HL-60/S4 treated with retinoic acid at 250 ng/mL for 4 days and 3 days (cell line): Measurements from ENCODE around the gene AFF3.
"Not testable (repeated sequence)": the region's sequence is repeated elsewhere in the genome, so short reads cannot be mapped to it uniquely, and the experiment has no call there.

Experiments
- in situ Hi-C: fragments of 300-500 bp; cut with MboI; formaldehyde crosslinking; loops from 2 replicates; pipeline ENCODE4 v1.7.0; 2022; ENCODE audit warnings: low sequenced_read_pairs

Gene AFF3

DNA sequence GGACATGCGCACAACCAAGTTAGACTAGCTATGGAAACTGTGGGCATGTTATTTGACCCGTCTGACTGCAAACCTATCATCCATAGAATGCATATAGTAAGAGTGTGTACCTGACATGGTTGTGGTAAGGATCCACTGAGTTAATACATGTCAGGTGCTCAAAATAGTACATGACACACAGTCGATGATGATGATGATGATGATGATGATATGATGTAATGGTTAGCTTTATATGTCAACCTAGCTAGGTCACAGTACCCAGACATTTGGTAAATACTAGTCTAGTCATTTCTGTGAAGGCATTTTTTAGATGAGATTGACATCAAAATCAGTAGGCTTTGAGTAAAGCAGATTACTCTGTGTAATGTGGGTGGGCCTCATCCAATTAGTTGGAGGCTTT, 204.1 kb downstream of the AFF3 start:
- in situ Hi-C loops = no loop called here

DNA sequence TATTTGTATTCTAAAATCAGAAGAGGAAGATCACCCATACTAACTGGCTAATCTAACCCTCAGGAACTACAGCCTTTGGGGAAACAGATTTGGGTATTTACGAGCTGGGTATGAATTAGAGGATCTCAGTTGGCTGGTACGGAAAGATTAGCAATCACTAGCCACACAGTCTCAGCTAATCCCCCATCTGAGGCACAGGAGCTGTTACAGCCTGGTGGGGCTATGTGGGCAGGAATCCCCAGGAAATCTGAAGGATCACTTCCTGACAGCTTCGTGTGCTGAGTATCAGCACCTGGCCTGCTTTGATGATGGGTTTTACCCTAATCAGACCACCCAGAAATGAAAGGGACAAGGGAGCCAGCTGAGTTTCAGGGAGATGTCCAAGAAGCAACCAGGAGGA, 206.3 kb downstream of the AFF3 start:
- in situ Hi-C loops = no loop called here

DNA sequence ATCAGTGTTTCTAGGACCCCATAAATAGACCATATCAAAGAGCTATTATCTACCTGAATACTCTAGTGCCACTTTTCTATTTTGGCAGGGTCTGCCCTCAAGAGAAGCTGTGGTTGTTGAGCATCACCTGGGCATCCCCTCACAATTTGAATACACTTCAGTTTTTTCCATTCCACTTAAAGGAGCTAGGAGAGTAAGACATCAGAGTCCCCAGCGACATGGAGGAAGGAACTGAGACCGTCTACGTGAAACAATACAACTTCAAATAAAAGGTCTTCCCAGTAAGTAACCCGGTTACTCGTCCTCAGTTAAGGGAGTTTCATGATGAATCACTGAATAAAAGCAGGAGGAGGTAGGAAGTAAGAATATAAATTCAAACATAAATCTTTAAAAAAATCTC, 206.7 kb downstream of the AFF3 start:
- in situ Hi-C loops = no loop called here

- in situ Hi-C loops = no loop called here
Measured at GRCh38 chr2:99933894-99934650, 208.3 kb downstream of the AFF3 start.

- in situ Hi-C loops = not testable (repeated sequence)
Measured at GRCh38 chr2:99933491-99933890, 208.9 kb downstream of the AFF3 start.

GRCh38 chr2:99928470-99929053, 213.8 kb downstream of the AFF3 start:
- in situ Hi-C loops = no loop called here

- in situ Hi-C loops = not testable (repeated sequence)
Measured at GRCh38 chr2:99927690-99928207, 214.6 kb downstream of the AFF3 start.

GRCh38 chr2:99926986-99927385, 215.4 kb downstream of the AFF3 start:
- in situ Hi-C loops = no loop called here

DNA sequence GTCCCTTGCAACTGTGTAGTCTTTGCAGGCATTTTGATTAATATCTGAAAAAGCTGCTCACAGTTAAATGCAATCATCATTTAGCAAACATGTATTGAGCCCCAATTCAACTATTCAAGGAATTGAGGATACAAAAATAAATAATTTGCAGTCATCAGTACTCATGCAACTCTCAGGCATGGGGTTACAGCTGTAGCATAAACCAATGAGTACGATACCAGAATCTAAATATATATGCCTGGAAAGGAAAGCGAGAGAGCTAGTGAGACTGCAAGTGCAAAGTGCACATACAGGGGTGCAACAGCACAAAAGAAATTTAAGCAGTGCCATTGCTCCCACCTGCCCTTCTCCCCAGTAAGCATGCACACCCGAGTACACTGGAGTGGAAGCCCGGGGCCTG, 216.4 kb downstream of the AFF3 start:
- in situ Hi-C loops = no loop called here

DNA sequence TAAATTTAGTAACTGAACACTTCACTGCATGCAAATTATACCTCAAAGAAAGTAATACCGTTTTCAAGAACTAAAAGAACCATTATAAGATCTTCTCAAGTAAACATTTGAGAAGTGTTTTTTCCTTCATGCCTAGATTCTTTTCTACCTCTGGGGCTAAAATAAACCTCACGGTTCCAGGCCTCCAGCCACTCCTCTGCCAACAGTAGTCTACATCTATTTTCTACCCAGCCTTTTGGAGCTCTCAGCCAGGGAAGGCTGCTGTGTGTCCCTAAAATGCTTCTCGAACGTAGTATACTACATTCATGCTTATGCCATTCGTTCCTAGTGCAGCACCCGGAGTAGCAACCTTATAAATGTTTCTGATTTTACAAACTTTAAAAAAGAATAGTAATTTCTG, 219.7 kb downstream of the AFF3 start:
- in situ Hi-C loops = no loop called here

DNA sequence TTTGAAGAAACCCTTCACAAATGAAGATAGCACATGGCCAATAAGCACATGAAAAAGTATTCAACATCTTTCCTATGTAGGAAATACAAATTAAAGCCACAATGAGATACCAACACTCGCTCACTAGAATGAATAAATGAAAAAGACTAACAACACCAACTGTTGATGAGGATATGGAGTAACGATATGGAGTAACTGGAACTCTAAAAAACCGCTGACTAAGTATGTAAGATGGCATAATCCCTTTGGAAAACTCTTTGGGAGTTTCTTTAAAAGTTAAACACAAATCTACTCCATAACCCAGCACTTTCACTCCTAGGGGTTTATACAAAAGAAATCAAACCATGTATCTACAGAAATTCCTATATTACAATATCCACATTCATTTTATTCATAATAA, 220.5 kb downstream of the AFF3 start:
- in situ Hi-C loops = no loop called here

GRCh38 chr2:99918389-99918788, 224.0 kb downstream of the AFF3 start:
- in situ Hi-C loops = no loop called here

- in situ Hi-C loops = no loop called here
Measured at GRCh38 chr2:99915108-99915675, 227.2 kb downstream of the AFF3 start.

DNA sequence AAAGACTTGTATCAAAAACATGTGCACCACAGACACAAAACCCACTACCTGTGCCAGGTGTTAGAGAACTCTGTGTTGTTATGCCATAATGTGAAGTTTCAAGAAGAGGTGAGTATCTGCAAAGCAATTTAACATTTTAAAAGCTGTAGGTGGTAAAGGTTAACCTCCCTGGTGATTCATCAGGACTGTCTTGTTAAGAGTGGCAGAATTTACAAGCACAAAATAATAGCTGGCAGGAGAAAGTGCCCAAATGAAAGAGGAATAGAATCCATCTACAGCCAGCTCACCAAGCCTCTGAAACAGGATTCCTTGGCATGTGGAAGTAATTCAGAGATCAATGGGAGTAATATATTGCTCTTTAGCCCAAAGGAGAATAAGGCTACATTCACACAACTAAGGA, 230.7 kb downstream of the AFF3 start:
- in situ Hi-C loops = no loop called here

DNA sequence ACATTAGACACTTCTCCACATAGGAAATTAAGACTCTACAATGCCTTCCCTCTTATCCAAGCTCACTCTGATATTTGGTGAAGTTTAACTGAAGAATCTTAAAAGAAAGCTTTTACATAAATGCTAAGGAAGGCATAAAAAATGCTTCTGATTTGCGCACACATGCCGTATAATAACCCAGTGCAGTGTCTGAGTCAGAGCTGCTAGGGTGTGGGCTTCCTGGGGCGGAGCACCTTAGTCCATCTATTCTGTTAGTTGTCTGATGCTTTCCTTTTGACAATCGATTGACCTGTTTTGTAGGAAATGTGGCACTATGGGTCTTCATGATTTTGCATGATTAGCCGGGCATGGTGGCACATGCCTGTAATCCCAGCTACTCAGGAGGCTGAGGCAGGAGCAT, 231.5 kb downstream of the AFF3 start:
- in situ Hi-C loops = no loop called here

- in situ Hi-C loops = no loop called here
Measured at GRCh38 chr2:99905636-99906035, 236.8 kb downstream of the AFF3 start.

- in situ Hi-C loops = no loop called here
Measured at GRCh38 chr2:99905025-99905424, 237.4 kb downstream of the AFF3 start.

DNA sequence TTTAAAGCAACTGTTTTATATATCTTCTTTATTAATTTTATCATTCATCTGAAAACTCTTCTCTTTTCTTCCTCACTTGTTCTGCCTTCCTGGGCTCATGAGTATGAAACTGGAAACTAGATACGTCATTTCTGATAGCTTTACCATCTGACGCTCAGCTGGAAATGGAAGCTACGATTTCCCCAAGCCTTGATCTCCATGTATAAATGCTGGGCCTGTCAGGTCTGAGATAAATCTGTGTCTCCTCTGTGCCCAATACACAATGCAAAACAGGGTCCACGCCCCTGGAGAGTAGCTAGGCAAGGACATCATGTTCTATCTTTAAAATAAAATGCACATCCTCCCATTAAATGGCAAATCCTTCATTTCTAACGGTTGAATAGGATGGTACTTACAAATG, 238.4 kb downstream of the AFF3 start:
- in situ Hi-C loops = no loop called here

DNA sequence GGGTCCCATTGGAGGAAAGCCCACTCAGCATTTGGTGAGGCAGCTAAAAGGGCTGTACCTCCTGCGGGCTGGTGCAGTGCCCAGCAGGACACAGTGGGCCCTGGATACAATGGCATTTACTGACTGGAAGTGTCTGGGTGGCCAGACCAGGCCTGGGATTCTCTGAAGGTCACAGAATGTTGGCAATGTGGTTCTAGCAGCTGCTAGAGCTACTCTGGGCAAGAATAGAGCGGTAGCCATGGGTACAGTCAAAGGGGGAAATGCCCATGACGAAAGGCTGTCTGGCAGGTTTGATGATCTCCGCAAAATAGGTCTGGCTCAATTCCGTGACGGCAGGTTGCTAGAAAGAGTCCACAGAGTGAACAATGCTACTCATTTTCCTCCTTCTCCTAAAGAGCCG, 241.8 kb downstream of the AFF3 start:
- in situ Hi-C loops = no loop called here

DNA sequence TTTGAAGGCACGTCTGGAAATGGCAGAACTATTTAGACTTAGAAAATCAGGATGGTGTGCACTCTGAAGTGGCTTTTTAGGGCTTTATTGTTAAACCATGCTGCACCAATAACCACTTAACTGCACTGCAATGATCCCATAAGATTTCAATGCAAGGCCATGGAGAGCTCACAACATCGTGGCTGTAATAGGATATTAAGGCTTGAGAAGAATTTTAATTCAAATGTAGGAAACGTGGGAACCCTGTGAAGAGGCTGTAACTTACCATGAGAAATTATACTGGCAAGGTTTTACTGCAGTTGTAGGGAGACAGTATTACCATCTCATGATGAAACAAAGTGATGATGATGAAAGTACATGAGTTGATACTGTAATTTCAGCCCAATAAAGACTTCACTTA, 242.5 kb downstream of the AFF3 start:
- in situ Hi-C loops = no loop called here

DNA sequence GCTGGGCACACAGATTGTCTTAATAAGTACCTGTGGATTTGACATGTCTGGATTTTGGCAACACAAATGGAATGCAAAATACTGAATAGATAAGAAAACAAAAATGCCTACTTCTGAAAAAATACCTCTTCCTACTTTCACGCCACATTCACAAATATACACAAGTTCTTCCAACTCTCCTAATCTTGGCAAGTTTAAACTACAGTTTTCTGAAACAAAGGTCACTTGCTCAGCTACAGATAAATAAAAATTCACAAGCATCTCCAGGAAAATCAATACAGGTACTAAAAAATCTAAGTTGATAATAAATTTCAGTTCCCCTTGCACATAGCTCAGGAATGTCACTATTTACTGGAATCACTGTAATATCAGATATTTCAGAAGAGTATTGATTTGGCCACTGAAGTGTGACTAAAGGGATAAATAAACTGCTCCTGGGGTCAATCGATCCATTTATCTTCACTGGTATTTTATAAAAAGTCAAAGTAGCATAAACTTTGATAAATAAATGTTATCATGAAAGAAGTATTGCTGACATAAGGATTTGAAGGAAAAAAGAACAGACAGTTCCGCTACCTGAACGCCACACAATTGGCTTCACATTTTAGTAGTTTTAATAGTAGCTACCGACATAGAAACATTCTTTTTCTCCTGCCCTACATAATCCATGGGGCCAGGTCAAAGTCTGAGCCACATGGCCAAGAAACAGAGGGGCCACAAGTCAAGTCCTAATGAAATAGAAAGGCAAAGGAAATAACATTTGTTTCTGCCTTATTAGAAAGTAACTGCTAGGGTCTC, 243.1 kb downstream of the AFF3 start:
- in situ Hi-C loops = no loop called here
